NOMO-1 treated with dmso at 0.1 percent for 144 hours (cell line): ENCODE data around the gene KRT76.
"Not testable (repeated sequence)": the region's sequence is repeated elsewhere in the genome, so short reads cannot be mapped to it uniquely, and the experiment has no call there.

Experiments used
- DNase-seq: peaks from one replicate; lab custom pipeline; 2025; ENCODE audit not compliant: unreplicated experiment; lab: John Stamatoyannopoulos, UW

Gene KRT76

GRCh38 chr12:52765702-52766101 lies 11.4 kb downstream of the KRT76 start:
- no peak for DNase-seq

- DNase-seq = no peak
These were observed 13.2 kb downstream of the KRT76 start for GRCh38 chr12:52763991-52764390.

DNA sequence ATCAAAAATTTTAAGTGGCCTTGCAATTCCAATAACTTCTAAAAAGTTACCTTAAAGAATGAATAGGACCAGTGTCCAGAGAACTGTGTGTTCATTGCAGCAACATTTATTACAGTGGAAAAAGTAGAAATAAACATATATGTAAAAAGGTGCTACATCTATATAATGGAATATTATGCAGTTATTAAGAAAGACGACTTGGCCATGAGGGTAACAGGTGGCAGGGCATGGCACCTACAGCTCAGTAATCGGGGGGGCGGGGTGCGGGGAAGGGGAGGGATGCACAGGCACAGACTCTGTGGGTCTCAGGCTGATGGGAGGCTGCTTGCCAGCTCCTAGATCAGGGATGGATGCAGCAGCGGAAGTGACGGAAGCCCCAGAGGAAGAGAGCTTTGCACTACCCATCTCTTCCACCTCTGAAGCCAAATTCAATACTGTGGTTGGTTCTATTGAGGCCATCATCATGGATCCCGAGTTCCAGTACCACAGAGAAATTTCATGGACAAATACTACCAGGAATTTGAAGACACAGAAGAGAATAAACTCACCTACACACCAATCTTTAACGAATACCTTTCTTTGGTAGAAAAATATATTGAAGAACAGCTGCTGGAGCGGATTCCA lies 14.0 kb downstream of the KRT76 start:
- DNase-seq = no peak

DNA sequence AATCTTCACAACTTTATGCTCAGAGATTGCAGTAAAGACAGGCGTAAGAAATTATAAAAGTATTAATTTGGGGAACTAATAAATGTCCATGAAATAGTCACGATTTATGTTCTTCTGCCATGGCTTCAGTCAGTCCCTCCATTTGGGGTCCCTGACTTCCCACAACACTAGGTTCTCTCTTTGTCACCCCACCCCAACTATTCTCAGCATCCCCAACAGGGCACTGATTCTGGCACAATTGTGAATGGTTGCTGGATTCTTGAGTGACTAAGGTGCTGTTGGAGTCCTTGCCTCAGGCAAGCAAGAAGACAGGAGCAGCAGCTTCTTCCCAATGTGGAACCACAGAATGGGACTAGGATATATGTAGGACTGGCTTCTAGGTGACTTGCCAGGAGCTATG lies 15.3 kb downstream of the KRT76 start:
- no peak for DNase-seq

- DNase-seq = not testable (repeated sequence)
These were observed 15.9 kb downstream of the KRT76 start for GRCh38 chr12:52761218-52761617.

- DNase-seq = no peak
These were observed 16.5 kb downstream of the KRT76 start for GRCh38 chr12:52760623-52761022.

DNA sequence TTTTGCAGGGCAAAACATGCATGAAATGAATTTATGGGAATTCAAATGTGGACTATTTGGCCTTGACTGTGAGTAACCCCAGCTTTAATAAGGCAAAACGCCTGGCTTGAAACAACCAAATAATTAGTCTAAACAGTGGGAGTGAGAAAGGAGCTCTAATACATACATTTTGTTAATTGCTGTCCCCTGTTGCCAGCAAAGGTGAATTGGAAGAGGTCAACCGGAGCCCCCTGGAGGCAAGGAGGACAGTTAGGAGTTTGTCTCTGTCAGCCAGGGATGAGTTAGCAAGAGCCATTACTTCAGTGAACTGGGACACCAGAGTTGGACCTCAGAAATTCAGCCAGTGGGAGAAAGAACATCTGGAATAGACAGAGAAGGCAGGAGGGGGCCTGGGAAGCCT lies 17.4 kb downstream of the KRT76 start:
- DNase-seq = no peak

DNA sequence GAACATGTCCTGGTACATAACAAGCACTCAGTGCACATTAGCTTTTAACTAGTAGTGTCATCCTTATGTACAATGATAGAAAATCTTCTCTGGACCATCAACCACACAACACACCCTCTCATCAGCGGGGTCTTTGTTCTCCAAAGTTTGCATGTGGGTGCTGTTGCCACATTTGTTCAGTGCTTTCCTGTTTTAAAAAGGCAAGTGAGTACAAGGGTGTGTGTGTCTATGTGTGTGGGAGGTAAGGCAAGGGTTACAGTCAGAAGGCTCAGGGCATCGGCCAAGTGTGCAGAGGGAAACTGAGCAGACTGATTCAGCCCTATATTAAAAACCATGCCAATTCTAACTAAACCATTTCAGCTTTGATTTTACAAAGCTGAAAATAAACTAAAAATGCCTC lies 17.9 kb downstream of the KRT76 start:
- no peak for DNase-seq

DNA sequence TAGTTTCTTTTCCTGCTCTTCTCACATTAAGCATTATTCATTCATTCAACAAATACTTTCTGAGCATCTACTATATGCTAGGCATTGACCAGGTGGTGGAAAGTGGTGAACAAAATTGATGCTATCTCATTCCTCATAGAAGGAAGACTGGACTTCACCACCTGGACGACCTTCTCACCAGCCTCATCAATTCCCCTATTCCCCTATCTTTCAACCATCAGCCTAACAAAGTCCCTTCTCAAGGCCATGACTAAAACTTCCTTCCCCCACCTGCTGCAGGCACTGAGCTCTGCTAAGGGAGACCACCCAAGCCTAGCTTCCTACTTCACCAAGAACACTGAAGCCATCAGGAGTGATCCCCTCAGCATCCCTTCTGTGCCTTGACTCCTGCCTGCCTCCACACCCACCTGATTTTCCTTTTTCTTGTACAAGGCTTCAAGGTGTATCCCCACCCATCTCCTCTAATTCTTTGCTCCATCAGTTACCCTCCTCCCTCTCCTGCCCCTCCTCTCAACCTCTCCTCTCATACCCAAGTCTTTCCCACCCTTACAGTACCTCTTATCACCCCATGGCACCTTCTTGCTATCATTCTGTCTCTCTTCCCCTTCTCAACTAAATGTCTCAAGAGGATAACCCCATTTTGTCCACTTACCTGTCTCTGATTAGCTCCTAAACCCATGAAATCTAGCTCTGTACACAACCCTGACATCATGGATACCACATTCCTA lies 19.5 kb downstream of the KRT76 start:
- DNase-seq = no peak

- DNase-seq = no peak
These were observed 20.7 kb downstream of the KRT76 start for GRCh38 chr12:52756281-52756960.

DNA sequence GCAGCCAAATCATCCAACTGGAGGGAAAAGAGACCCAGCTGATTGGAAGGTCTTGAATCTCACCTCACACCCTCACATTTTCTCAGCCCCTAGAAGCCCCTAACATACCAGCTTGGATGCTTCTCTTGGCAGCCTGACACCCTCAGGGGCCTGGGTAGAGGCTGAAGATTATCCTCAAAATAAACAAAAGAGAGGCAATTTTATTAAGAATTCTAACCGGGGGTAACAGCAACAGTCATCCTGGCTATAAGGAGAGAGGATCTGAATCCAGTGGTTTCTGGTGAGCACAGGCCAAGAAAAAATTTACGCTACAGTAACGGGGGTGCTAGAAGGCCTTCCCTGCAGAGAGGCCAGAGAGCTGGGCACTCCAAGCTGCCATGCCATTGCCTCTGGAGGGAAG lies 21.6 kb downstream of the KRT76 start:
- no peak for DNase-seq

DNA sequence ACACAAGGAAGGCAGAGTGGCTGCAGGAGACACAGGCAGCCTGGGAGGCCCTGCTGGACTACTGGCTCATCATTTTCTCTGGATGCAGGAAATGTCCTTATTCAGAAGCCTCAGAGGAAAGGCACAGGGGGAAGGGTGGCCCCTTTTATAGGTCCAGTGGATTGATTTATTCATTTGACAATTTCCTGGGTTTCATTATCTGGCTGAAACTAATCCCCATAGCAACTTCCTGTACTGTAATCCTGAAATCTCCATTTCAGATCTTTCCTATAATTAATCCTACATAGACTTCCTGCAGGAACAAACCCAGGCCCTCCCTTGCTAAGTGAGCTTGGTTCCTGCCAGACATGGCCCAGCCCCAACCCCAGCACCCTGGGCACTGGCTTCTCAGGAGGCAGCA lies 23.0 kb downstream of the KRT76 start:
- DNase-seq = no peak

GRCh38 chr12:52753283-52753682 lies 23.9 kb downstream of the KRT76 start:
- DNase-seq = no peak

DNA sequence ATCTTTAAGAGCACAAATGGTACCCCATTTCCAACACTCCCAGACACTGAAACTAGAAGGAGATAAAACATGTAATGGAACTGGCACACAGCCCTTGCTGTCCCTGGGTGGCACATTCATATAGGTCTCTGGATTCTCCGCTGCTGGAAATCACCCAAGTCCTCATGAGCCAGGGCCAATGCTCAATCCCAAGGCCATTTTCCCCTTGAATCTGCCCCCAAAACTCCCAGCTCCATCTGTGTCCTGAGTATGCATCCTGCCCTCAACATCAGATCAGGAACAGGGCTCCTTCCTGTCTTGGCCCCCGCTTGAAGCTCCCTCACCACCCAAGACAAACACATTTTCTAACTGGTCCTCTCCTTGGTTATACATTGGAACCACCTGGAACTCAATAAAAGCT lies 24.6 kb downstream of the KRT76 start:
- no peak for DNase-seq

- DNase-seq = no peak
These were observed 25.4 kb downstream of the KRT76 start for GRCh38 chr12:52751795-52752194.

DNA sequence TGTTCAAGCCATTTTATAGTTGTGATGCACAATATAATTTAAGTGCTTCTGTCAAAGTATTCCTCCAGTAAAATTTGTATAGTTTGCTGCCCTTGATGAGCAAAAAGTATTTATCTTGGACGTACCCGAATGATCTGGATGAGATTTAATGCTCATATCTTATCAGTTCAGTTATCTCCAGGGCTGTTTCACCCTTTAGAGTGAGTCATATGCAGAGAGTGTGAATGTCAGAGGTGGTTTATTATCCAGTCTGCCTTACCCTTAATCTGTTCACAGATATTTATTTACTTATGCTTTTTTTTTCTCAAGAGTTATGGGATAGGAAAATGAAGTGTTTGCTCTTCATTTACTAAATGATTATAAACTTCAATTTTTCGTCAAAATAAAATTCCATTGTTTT lies 26.6 kb downstream of the KRT76 start:
- not testable (repeated sequence) for DNase-seq

DNA sequence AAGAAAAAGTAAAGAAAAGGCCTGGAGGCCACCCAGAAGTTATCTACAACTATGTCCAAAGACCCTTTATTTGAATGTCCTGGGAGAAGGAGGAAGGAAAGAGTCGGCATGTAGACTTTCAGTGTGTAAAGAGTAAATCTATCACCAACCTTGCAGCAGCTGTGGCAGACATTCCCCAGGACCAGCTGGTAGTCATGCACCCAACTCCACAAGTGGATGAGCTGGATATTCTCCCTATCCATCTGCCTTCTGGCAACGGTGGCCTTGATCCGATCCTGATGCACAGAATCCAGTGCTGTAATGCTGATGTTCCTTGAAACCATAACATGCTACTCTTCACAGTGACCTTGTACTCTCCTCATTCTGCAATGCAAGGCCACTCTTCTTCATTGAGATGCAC lies 27.3 kb downstream of the KRT76 start:
- DNase-seq = no peak

- no peak for DNase-seq
These were observed 28.6 kb downstream of the KRT76 start for GRCh38 chr12:52748578-52748977.

- no peak for DNase-seq
These were observed 31.6 kb downstream of the KRT76 start for GRCh38 chr12:52745554-52745953.

GRCh38 chr12:52744493-52745156 lies 32.5 kb downstream of the KRT76 start:
- no peak for DNase-seq

DNA sequence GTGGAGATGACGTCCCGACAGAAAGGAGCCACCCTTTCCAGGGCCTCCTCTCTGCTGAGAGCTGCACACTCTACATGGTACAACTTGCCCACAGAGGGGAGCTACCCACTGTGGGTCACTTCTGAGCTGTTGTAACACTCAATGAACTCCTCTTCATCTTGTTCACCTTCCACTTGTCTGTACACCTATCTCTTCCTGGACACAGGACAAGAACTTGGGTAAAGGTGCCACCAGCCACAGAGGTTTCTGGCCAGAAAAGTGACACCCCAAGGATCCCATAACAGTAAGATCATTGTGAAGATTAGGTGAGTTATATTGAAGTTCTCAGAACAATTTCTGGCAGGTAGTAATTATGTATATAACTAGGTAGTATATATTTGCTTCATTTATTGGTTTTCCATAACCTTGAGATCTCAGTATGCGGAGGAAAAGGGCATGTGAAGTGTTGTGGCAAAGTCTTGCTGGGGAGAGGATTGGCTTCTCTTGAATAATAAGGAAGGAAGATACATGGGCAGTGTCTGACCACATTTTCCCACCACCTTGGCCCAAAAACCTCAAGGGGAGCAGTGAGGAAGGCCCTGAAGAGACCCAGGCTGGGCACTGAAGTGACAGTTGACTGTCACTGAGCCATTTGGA lies 34.2 kb downstream of the KRT76 start:
- no peak for DNase-seq
